H1 (cell line): ENCODE data around the gene E2F2. TPM values are rescaled to one million over a fixed set of nuclear protein-coding genes. Genes with fewer than 3 reads are reported as not detected.
A peak's percentile ranks its signal among the peaks of the same experiment; 100 is the strongest.

Experiments
- ASH2L ChIP-seq: fragments of 200-600, 300-600 bp; sonication (generic); IDR thresholded peaks from one replicate; pipeline ENCODE4 v1.7.1; 2017; ENCODE audit warnings: low read length
- ATF2 ChIP-seq: IDR thresholded peaks from 2 replicates; pipeline ENCODE4 v1.6.1; 2012; ENCODE audit warnings: low read length, inconsistent platforms
- BACH1 ChIP-seq: IDR thresholded peaks from 2 replicates; pipeline ENCODE4 v1.6.1; 2012; ENCODE audit warnings: low read length, improper control_type of control experiment
- CHD1 ChIP-seq: IDR thresholded peaks from 2 replicates; pipeline ENCODE4 v1.6.1; 2012; ENCODE audit warnings: low read depth, low read length, improper control_type of control experiment
- CHD2 ChIP-seq: IDR thresholded peaks from 2 replicates; pipeline ENCODE4 v1.6.1; 2012; ENCODE audit warnings: low read length, improper control_type of control experiment
- CTBP2 ChIP-seq: IDR thresholded peaks from 2 replicates; pipeline ENCODE4 v1.7.0; 2011; ENCODE audit warnings: borderline replicate concordance, mild to moderate bottlenecking, moderate library complexity, mixed read lengths, low read length; ENCODE audit not compliant: insufficient read depth, insufficient read length
- CTCF ChIP-seq, 3 experiments: IDR thresholded peaks; 1 replicate in 2 of 3; 2 replicates in 1 of 3; pipeline versions ENCODE4 v1.5.1 to v1.6.1; 2011; ENCODE audit warnings: low read length in 3 of 3, mild to moderate bottlenecking in 3 of 3, inconsistent platforms in 2 of 3, low read depth in 1 of 3, moderate library complexity in 1 of 3; ENCODE audit not compliant: insufficient read depth in 1 of 3; ENCODE audit errors: control extremely low read depth in 1 of 3
- E2F6 ChIP-seq: IDR thresholded peaks from 2 replicates; pipeline ENCODE4 v1.6.1; 2012; ENCODE audit warnings: inconsistent platforms
- FOSL1 ChIP-seq: IDR thresholded peaks from 2 replicates; pipeline ENCODE4 v1.6.1; 2011; ENCODE audit warnings: mild to moderate bottlenecking, low read depth, low read length, moderate library complexity; ENCODE audit not compliant: insufficient read depth
- MAX ChIP-seq: IDR thresholded peaks from 2 replicates; pipeline ENCODE4 v1.6.1; 2012; ENCODE audit warnings: inconsistent platforms
- PHF8 ChIP-seq: fragments of 200-600 bp; sonication (generic); conservative IDR thresholded peaks from 2 replicates; pipeline ENCODE4 v1.7.1; 2012; ENCODE audit warnings: low read depth, mild to moderate bottlenecking, inconsistent platforms, low read length, moderate library complexity
- POLR2AphosphoS5 ChIP-seq: IDR thresholded peaks from 2 replicates; pipeline ENCODE4 v1.6.1; 2011; ENCODE audit warnings: low read depth, low read length
- RBBP5 ChIP-seq: IDR thresholded peaks from 2 replicates; pipeline ENCODE4 v1.7.1; 2012; ENCODE audit warnings: low read depth, mild to moderate bottlenecking, inconsistent platforms, low read length, moderate library complexity, borderline replicate concordance
- SIN3A ChIP-seq, 2 experiments: IDR thresholded peaks in 1 of 2; conservative IDR thresholded peaks in 1 of 2; 2 replicates each; pipeline ENCODE4 v1.6.1; 2011 to 2012; ENCODE audit warnings: low read length in 2 of 2, improper control_type of control experiment in 1 of 2, low read depth in 1 of 2, mild to moderate bottlenecking in 1 of 2
- TAF1 ChIP-seq: IDR thresholded peaks from 2 replicates; pipeline ENCODE4 v1.6.1; 2011; ENCODE audit warnings: mild to moderate bottlenecking, low read depth, low read length
- YY1 ChIP-seq: IDR thresholded peaks from 2 replicates; pipeline ENCODE4 v1.6.1; 2011; ENCODE audit warnings: low read depth, mild to moderate bottlenecking, low read length
- ZNF274 ChIP-seq: IDR thresholded peaks from 2 replicates; pipeline ENCODE4 v1.7.0; 2012; ENCODE audit warnings: low read length, borderline replicate concordance; ENCODE audit errors: extremely low read depth
- polyA plus RNA-seq, 7 experiments: library from polyadenylated mRNA; depleted of rRNA in 3 of 7; stranded (reverse) in 5 of 7; unstranded in 2 of 7; fragments of >200 nt in 5 of 7; fragments of 200-250 nt in 2 of 7; gene quantifications; 1 replicate in 5 of 7; 2 replicates in 1 of 7; 4 replicates in 1 of 7; pipeline versions ENCODE4 v1.2.1 to v1.2.3, GENCODE V29; 2011 to 2013; ENCODE audit warnings: missing spikeins in 2 of 7, mixed read lengths in 2 of 7
- total RNA-seq: library from RNA; stranded (reverse); fragmentation: NEBNext Ultra II Directional; extraction: Animal tissue kit (Norgen Biotek cat#: 25700); gene quantifications from 2 replicates; pipeline ENCODE4 v1.2.1, GENCODE V29; 2021

Gene E2F2
- total and polyA plus RNA-seq, 2 of the 8 experiments (the other 6 are each of a cell fraction or from before 2014, with no cell fraction given), result 1.8 to 7.0 TPM

- TF ChIP-seq BACH1 (no peak), POLR2AphosphoS5 (peak; percentile 9), YY1 (peak; percentile 8; the same call in 1 of the 2 replicates), TAF1 (peak; percentile 77; the same call in 1 of the 2 replicates), FOSL1 (no peak), CTBP2 (no peak), RBBP5 (peak; percentile 56; the same call in 1 of the 2 replicates), SIN3A (conservative IDR thresholded peaks at IDR 0.05 in 1 of 2, IDR thresholded peaks at IDR 0.05 in 1 of 2; ENCODE audit: low read depth in 1 of 2, low read length in 2 of 2) (peak; percentile 10 to 75; a peak in 1 of 4 replicates), ASH2L (peak; percentile 69), E2F6 (peak; percentile 36; the same call in 1 of the 2 replicates), CHD2 (no peak), MAX (no peak), ATF2 (no peak), ZNF274 (no peak), PHF8 (peak; percentile 54; the same call in 1 of the 2 replicates), CTCF (IDR thresholded peaks at IDR 0.05; ENCODE audit: control extremely low read depth in 1 of 3, insufficient read depth in 1 of 3, low read depth in 1 of 3, low read length in 3 of 3) (peak in 2 of 3 experiments; percentile 7 to 28; a peak in 1 of 4 replicates), CHD1 (no peak)
Observed at GRCh38 chr1:23483321-23484252, 47.4 kb downstream of the E2F2 start, which contains the start of gene ASAP3 (continued).
